ENCODE data around the gene FGF12. TPM values are rescaled to one million over a fixed set of nuclear protein-coding genes. Genes with fewer than 3 reads are reported as not detected.

The FGF12 gene
- total RNA-seq, 2 experiments from 2014 or later, result not detected

DNA sequence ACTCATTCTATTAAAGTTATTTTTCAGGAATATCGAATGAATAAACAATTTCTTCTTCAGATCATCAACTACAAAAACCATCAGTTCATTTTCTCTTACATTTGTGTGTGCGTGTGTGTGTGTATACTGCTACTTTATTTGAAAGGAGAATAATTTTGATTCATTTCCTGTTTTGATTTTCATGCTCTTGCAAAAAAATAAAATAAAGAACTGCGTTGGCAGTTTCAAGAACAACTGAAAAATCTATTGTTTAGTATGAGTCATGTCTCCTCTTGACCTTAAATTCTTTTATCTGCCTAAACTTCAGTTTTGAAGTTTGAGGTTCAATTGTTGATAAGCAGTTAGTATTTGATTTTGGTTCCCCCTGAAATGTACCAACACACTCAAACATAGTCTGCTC, 540.8 kb downstream of the FGF12 start:
- TF ChIP-seq, protein P1, sequence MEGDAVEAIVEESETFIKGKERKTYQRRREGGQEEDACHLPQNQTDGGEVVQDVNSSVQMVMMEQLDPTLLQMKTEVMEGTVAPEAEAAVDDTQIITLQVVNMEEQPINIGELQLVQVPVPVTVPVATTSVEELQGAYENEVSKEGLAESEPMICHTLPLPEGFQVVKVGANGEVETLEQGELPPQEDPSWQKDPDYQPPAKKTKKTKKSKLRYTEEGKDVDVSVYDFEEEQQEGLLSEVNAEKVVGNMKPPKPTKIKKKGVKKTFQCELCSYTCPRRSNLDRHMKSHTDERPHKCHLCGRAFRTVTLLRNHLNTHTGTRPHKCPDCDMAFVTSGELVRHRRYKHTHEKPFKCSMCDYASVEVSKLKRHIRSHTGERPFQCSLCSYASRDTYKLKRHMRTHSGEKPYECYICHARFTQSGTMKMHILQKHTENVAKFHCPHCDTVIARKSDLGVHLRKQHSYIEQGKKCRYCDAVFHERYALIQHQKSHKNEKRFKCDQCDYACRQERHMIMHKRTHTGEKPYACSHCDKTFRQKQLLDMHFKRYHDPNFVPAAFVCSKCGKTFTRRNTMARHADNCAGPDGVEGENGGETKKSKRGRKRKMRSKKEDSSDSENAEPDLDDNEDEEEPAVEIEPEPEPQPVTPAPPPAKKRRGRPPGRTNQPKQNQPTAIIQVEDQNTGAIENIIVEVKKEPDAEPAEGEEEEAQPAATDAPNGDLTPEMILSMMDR (IDR thresholded peaks at IDR 0.05), result no peak
- Histone ChIP-seq H3K4me3 (ENCODE audit: low read length) (no peak overlapping the region), H3K9me3 (ENCODE audit: control insufficient read depth in 1 of 2, insufficient read depth in 1 of 2, low read length in 2 of 2) (no peaks in the 10 kb centered on the region), H3K36me3 (ENCODE audit: insufficient read depth, low read length) (no peaks in the 10 kb centered on the region), H3K4me1 (ENCODE audit: insufficient read depth, low read length) (no peaks in the 10 kb centered on the region), H3K27me3 (ENCODE audit: control insufficient read depth in 1 of 2, insufficient read depth in 2 of 2, low read length in 2 of 2) (no peaks in the 10 kb centered on the region), H3K27ac (ENCODE audit: low read depth in 1 of 2, low read length in 2 of 2) (no peak overlapping the region)
- H3K27ac Mint-ChIP-seq, result no peak overlapping the region
- H3K4me1 Mint-ChIP-seq (ENCODE audit: low read depth), result no peaks in the 10 kb centered on the region
- H3K9me3 Mint-ChIP-seq, result peaks cover 2% of the 10 kb centered on the region
- H3K27me3 Mint-ChIP-seq, result no peaks in the 10 kb centered on the region
- no peak for ATAC-seq (ENCODE audit: poor library complexity)
- ChIA-PET CTCF (interaction anchor here (1.0 kb wide), 1 partner anchor 12 kb away, joined by 3 read pairs; no protein-coding TSS in a partner anchor), POLR2A (no interaction called here)
- no peaks in the 10 kb centered on the region for H3K36me3 Mint-ChIP-seq (ENCODE audit: low read depth)
- H3K4me3 Mint-ChIP-seq, result no peak overlapping the region
- intact Hi-C loops (cut with DNase I, micrococcal nuclease), result loop anchor here in 1 of 2 experiments (5.0 kb wide), 1 partner anchor 256 kb away; no protein-coding TSS in a partner anchor
- DNase-seq, result no peak

DNA sequence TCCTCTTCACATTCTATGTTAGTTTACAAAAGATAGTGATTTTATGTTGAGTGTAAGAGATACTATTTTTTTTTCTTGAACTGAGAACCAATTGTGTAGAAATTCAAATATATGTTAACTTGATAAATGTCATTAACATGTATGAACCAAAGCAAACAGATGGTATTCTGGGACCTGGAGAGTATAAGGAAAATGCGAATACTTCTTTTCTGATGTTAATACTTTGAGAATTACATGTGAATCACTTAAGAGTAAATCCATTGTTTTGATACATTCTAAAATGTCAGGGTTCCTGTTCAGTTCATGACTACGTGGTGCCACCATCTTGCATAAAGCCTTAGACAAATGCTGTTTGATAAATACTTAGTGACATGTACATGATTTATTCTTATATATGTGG, 541.3 kb downstream of the FGF12 start:
- H3K27ac ChIP-seq (ENCODE audit: low read depth in 1 of 2, low read length in 2 of 2), result no peak overlapping the region
- no peaks in the 10 kb centered on the region for H3K9me3 ChIP-seq (ENCODE audit: control insufficient read depth in 1 of 2, insufficient read depth in 1 of 2, low read length in 2 of 2)
- no peaks in the 10 kb centered on the region for H3K4me1 ChIP-seq (ENCODE audit: insufficient read depth, low read length)
- TF ChIP-seq, protein P1 (IDR thresholded peaks at IDR 0.05), result no peak
- Mint-ChIP-seq H3K4me1 (ENCODE audit: low read depth) (no peaks in the 10 kb centered on the region), H3K4me3 (no peak overlapping the region), H3K27ac (no peak overlapping the region), H3K36me3 (ENCODE audit: low read depth) (no peaks in the 10 kb centered on the region), H3K9me3 (peaks cover 2% of the 10 kb centered on the region), H3K27me3 (no peaks in the 10 kb centered on the region)
- POLR2A ChIA-PET, result no interaction called here
- ATAC-seq (ENCODE audit: poor library complexity), result no peak
- CTCF ChIA-PET, result no interaction called here
- DNase-seq, result no peak
- intact Hi-C loops (cut with DNase I, micrococcal nuclease), result loop anchor here in 1 of 2 experiments (5.0 kb wide), 1 partner anchor 256 kb away; no protein-coding TSS in a partner anchor
- no peaks in the 10 kb centered on the region for H3K36me3 ChIP-seq (ENCODE audit: insufficient read depth, low read length)
- H3K4me3 ChIP-seq (ENCODE audit: low read length), result no peak overlapping the region
- H3K27me3 ChIP-seq (ENCODE audit: control insufficient read depth in 1 of 2, insufficient read depth in 2 of 2, low read length in 2 of 2), result no peaks in the 10 kb centered on the region

DNA sequence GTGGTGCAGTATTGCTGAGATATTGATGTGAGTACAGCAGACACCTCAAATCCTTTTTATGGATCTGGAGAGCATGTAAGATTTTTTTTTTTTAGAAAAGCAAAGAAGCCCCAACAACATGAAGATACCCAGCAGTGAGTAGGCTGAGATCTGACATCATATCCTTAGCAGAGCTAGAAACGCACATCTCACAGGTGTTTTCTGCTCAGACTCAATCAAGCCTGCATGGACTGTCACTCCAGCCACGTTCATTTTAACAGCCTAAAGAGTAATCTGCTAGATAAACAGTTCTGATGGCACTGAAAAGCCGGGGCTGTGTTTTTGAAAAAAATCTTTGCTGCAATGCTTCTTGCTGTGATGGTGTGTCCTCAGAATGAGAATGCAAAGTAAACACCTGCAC, 544.2 kb downstream of the FGF12 start:
- ATAC-seq (ENCODE audit: poor library complexity), result no peak
- no peaks in the 10 kb centered on the region for H3K36me3 Mint-ChIP-seq (ENCODE audit: low read depth)
- no peaks in the 10 kb centered on the region for H3K27me3 Mint-ChIP-seq
- Histone ChIP-seq H3K27ac (ENCODE audit: low read depth in 1 of 2, low read length in 2 of 2) (no peak overlapping the region), H3K4me3 (ENCODE audit: low read length) (no peak overlapping the region), H3K27me3 (ENCODE audit: control insufficient read depth in 1 of 2, insufficient read depth in 2 of 2, low read length in 2 of 2) (no peaks in the 10 kb centered on the region), H3K36me3 (ENCODE audit: insufficient read depth, low read length) (no peaks in the 10 kb centered on the region), H3K9me3 (ENCODE audit: control insufficient read depth in 1 of 2, insufficient read depth in 1 of 2, low read length in 2 of 2) (no peaks in the 10 kb centered on the region), H3K4me1 (ENCODE audit: insufficient read depth, low read length) (no peaks in the 10 kb centered on the region)
- H3K9me3 Mint-ChIP-seq, result peaks cover 2% of the 10 kb centered on the region
- TF ChIP-seq, protein P1 (IDR thresholded peaks at IDR 0.05), result no peak
- ChIA-PET CTCF (no interaction called here), POLR2A (no interaction called here)
- intact Hi-C loops (cut with DNase I, micrococcal nuclease), result no loop called here
- no peaks in the 10 kb centered on the region for H3K4me1 Mint-ChIP-seq (ENCODE audit: low read depth)
- H3K27ac Mint-ChIP-seq, result no peak overlapping the region
- no peak for DNase-seq
- H3K4me3 Mint-ChIP-seq, result no peak overlapping the region
